SH-SY5Y (cell line): Measurements from ENCODE around the gene NFATC3.

Experiments used
- GATA2 ChIP-seq: IDR thresholded peaks from 2 replicates; pipeline ENCODE4 v1.6.1; 2011; ENCODE audit warnings: mild to moderate bottlenecking, low read depth, low read length
- GATA3 ChIP-seq: IDR thresholded peaks from 2 replicates; pipeline ENCODE4 v1.6.1; 2011; ENCODE audit warnings: low read depth, mild to moderate bottlenecking, low read length, moderate library complexity

DNA sequence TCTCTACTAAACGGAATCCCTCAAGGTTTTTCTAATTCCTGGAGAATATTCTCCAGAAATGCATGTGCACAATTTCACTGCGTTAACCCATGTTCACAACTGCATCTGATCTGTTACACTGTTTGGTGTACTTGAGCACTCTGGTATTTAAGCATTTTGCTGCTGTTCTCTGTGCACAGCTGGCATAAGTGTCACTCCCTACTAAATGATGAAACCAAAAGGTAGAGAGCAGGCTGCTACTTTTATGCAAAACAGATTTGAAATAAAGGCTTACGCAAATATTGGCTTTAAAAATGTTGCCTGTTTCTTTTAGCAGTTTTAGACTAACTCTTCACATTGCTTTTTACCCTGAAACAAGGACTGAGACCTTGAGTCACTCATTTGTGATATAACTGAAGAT is 109.1 kb downstream of the NFATC3 start:
- TF ChIP-seq GATA2 = no peak
- no peak for TF ChIP-seq GATA3
